Measurements from ENCODE around the gene ARHGEF16.

Gene ARHGEF16

DNA sequence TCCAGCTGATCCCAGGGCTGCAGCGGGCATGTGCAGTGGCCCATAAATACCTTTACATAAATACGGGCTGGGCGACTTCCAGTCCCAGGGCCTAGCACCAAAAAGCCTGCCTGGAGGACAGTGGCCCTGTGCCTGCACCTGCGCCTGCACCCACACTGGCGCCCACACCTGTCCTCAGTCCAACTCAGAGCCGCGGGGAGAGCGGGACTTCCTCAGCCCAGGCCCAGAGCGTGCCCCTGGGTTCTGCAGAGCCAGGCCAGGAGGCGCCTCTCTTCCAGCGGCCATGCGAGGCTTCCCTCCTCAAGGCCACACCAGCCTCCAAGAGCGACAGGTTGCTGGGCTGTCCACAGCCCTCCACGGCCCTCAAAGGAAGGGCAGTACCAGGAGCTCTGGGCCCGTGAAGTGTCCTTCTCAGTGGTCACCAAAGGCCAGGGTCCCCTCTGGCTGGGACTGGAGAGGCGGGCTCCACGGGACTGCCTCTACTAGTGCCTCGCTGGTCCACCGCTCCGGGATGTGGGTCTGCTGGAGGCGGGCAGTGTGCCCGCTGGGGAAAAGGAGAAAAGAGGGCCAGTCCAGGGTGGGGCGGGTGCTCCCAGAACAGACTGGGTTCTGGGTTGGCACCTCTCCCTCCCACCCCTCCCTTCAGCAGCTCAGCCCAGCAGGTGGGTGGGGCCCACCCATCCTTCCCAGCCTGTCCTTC is 35.7 kb downstream of the ARHGEF16 start:
- TF ChIP-seq, protein P1, sequence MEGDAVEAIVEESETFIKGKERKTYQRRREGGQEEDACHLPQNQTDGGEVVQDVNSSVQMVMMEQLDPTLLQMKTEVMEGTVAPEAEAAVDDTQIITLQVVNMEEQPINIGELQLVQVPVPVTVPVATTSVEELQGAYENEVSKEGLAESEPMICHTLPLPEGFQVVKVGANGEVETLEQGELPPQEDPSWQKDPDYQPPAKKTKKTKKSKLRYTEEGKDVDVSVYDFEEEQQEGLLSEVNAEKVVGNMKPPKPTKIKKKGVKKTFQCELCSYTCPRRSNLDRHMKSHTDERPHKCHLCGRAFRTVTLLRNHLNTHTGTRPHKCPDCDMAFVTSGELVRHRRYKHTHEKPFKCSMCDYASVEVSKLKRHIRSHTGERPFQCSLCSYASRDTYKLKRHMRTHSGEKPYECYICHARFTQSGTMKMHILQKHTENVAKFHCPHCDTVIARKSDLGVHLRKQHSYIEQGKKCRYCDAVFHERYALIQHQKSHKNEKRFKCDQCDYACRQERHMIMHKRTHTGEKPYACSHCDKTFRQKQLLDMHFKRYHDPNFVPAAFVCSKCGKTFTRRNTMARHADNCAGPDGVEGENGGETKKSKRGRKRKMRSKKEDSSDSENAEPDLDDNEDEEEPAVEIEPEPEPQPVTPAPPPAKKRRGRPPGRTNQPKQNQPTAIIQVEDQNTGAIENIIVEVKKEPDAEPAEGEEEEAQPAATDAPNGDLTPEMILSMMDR (IDR thresholded peaks at IDR 0.05; ENCODE audit: insufficient read depth, low read length, missing control alignments) = no peak
- POLR2A ChIA-PET = no interaction called here
- CTCF ChIA-PET = interaction anchor here (0.7 to 1.9 kb wide), 26 partner anchors 9 to 847 kb away, joined by 3 to 18 read pairs (median 5); no protein-coding TSS in a partner anchor
- no peak for DNase-seq (ENCODE audit: low read depth, low spot score)
- no peak overlapping the region for H3K4me3 ChIP-seq (ENCODE audit: low read depth, low read length)

DNA sequence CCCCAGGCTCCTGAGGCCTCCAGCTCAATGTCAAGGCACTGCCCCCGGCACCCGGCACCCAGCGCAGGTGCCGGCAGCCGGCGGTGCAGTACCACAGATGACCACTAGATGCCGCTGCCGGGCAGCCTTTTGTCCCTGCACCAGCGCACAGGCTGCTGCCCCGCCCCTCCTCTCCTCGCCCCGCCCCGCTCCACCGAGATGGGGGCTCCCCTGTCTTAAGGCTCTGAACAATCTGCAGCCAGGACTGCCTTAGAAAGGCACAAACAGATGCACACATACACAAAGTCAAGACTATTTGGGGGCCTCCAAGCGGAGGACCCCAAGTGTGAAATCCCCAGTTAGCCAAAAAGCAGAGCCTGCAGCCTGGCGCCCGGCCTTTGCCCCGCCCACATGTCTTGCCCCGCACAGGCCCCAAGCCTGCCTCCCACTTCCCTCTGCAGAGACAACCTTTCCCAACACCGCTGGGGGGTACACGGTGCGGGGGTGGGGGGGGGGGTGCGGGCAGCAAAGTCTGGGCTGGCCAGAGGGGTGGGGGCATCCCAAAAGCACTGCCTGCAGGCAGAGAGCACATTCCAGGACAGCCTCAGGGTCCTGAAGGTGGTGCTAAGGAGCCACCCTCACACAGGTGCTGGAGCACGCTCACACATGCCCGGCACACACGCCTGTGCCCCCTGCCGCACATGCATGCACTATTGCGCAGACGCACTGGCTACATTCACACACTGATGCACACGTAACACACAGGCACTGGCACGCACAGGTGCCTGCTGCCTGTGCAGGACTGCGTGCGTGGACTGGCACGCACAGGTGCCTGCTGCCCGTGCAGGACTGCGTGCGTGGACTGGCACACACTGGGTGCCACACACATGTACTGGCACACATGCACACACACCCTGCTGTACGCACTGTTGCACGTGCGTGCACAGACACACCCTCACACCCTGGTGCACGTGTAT is 37.1 kb downstream of the ARHGEF16 start:
- ChIA-PET CTCF (interaction anchor here (0.7 to 2.2 kb wide), 34 partner anchors 9 to 848 kb away, joined by 3 to 81 read pairs (median 4); no protein-coding TSS in a partner anchor), POLR2A (no interaction called here)
- DNase-seq (ENCODE audit: low read depth, low spot score) = no peak
- no peak overlapping the region; the same call in 1 of the 2 replicates for H3K4me3 ChIP-seq (ENCODE audit: low read depth, low read length)
- TF ChIP-seq, protein P1 (IDR thresholded peaks at IDR 0.05; ENCODE audit: insufficient read depth, low read length, missing control alignments) = peak; percentile 91

DNA sequence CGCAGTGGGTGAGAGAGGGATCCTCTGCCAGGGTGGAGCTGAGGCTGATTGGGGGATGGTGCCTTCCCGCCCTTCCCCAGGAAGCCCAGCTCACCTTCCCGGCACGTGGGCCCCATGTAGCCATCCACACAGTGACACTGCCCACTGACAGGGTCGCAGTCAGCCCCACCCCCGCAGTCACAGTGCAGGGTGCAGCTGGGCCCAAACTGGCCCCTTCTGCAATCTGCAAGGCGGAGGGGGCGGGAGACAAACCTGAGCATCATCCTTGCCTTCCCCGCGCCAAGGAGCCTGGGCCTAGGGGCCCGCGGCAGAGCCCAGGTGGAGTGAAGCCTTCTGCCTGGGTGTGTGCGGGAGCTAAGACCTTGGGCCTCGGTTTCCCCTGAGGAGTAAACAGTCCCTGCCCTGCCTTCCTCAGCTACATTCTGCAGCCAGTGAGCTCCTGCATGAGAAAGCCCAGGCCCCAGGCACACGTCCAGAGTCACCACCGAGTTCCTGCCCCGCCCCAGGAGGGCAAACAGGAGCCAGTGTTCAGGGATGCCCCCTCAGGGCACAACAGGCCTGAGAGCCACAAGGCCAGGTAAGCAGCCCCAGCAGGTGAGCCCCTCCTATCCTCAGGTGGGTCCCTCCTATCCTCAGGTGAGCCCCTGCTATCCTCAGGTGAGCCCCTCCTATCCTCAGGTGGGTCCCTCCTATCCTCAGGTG is 38.2 kb downstream of the ARHGEF16 start:
- H3K4me3 ChIP-seq (ENCODE audit: low read depth, low read length) = no peak overlapping the region
- TF ChIP-seq, protein P1 (IDR thresholded peaks at IDR 0.05; ENCODE audit: insufficient read depth, low read length, missing control alignments) = no peak
- DNase-seq (ENCODE audit: low read depth, low spot score) = no peak
- CTCF ChIA-PET = interaction anchor here (0.9 to 2.9 kb wide), 7 partner anchors 8 to 129 kb away, joined by 3 to 81 read pairs (median 5); no protein-coding TSS in a partner anchor
- POLR2A ChIA-PET = no interaction called here

DNA sequence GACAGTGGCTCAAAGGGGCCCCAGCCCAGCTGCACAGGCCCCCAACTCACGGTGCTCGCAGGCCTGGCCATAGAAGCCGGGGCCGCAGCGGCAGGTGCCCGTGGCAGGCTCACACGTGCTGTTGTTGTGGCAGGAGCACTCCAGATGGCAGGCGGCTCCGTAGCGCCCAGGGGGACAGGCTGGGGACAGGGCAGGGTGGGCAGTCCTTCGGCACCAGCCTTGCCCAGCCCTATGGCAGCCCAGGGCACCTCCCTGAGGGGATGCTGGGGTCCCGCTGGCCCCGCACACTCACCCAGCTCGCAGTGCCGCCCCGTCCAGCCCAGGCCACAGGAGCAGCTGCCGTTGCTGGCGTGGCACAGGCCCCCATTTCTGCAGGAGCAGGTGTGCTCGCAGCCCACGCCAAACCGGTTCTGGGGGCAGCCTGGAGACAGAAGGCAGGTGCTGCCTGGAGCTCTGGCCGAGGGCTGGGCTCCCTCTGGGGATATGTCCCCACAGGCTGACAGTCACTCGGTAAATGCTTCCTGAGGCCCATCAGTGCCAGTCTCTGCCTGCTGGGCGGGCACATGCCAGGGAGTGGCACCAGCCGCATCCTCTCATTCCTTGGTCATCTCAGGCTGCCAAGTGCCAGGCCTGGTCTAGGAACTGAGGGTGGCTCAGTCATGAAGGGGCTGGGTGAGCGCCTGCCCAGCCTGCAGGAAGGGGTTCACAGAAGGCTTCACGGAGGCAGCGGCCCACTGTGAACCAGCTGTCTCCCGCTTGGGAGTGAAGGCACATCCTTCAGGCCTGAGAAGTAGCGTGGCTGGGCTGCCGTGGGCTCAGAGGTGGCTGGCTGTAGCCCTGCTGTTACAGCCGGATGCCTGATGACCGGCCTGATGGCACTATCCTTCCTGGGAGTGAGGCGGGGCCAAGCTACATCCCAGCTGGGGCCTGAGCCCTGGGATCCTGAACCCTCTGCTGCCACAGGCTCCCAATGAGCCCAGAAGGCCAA is 40.1 kb downstream of the ARHGEF16 start:
- H3K4me3 ChIP-seq (ENCODE audit: low read depth, low read length) = no peak overlapping the region
- TF ChIP-seq, protein P1 (IDR thresholded peaks at IDR 0.05; ENCODE audit: insufficient read depth, low read length, missing control alignments) = no peak
- ChIA-PET CTCF (interaction anchor here (1.2 to 4.6 kb wide), 3 partner anchors 42 to 127 kb away, joined by 7 to 38 read pairs (median 14); no protein-coding TSS in a partner anchor), POLR2A (interaction anchor here (0.6 kb wide), 1 partner anchor 840 kb away, joined by 3 read pairs; no protein-coding TSS in a partner anchor)
- no peak for DNase-seq (ENCODE audit: low read depth, low spot score)
